T-helper 2 cell treated with Interferon-gamma antibody and Interleukin-4, amounts not matched to agents 5 μg/mL and 100 μg/mL, for 36 hours (primary cell): ENCODE data around the gene SCO2.
A peak's percentile ranks its signal among the peaks of the same experiment; 100 is the strongest.

ENCODE experiments used
- DNase-seq: peaks from one replicate; pipeline ENCODE4 v3.0.0; 2021; ENCODE audit warnings: low spot score
- H3K27ac Mint-ChIP-seq: one replicate; pipeline ENCODE4 v1.8.0; 2021; ENCODE audit warnings: mild to moderate bottlenecking, mixed read lengths
- H3K27me3 Mint-ChIP-seq: one replicate; pipeline ENCODE4 v1.8.0; 2021; ENCODE audit warnings: low read depth, mixed read lengths
- H3K36me3 Mint-ChIP-seq: one replicate; pipeline ENCODE4 v1.8.0; 2021; ENCODE audit warnings: low read depth, mixed read lengths
- H3K4me1 Mint-ChIP-seq: one replicate; pipeline ENCODE4 v1.8.0; 2021; ENCODE audit warnings: low read depth, mixed read lengths
- H3K4me3 Mint-ChIP-seq: one replicate; pipeline ENCODE4 v1.8.0; 2022; ENCODE audit warnings: mild to moderate bottlenecking, moderate library complexity, mixed read lengths
- H3K9me3 Mint-ChIP-seq: one replicate; pipeline ENCODE4 v1.8.0; 2021; ENCODE audit warnings: mixed read lengths

SCO2 gene, protein sequence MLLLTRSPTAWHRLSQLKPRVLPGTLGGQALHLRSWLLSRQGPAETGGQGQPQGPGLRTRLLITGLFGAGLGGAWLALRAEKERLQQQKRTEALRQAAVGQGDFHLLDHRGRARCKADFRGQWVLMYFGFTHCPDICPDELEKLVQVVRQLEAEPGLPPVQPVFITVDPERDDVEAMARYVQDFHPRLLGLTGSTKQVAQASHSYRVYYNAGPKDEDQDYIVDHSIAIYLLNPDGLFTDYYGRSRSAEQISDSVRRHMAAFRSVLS

DNA sequence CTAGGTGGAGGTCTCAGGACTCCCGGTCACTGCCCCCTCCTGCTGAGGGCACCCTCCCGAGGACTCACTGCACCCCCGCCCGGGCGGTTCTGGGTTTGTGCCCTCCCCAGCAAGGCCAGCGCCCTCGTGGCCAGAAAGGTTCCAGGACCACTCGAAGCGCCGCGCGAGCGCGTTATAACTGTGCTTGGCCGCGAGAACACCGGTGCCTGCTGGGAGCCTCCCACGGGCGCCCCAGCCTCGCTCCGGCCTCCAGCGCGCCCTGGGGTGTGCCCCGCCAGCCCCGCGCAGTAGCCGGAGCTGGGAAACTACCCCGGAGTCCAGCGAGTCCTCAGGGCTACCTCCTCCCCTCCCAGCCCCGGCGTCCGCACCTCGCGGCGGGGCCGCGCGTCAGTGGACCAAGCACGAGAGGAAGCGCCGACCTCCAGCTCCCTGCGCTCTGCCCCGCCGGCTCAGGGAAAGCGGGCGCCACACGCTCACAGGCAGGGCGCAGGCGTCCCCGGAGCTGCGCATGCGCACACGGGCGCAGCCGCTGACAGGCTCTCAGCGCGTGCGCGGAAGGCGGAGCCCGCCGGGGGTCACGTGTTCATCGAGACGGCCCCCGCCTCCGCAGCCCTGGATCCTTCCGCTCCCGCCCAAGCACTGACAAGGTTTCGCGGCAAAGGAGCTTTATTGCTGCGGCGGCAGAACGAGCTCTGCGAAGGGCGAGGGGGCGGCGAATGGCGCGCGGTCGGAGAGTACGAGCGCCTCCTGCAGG, at the start of gene SCO2:
SCO2 (minus strand) TSS at position 495 of the 754 bp plus-strand sequence. CDS start 1,187 bp downstream, outside the sequence.
- Mint-ChIP-seq H3K4me1 (peaks cover 28% of the 10 kb centered on the region), H3K36me3 (peaks cover 27% of the 10 kb centered on the region), H3K27me3 (no peaks in the 10 kb centered on the region), H3K27ac (peak within 1 kb of the TSS; percentile 92), H3K9me3 (no peaks in the 10 kb centered on the region), H3K4me3 (peak within 1 kb of the TSS; percentile 96)
- DNase-seq = peak; percentile 99

DNA sequence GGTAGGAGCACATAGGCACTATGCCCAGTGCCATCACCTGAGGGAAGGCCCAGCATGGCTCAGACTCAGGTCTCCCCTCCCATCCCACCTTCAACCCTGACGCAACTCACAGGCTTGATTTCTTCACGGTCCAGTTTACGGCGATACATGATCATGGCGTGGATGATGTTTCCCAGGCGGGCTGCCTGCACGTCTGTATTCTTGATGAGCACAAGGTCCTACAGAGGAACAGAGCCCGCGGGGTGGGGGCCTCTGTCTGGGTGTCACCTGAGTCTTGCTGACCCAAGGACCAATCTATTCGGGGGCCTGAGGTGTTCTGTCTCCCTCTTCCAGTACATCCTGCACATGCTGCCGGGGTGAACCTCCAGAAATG, 49.0 kb upstream of the SCO2 start:
- no peak overlapping the region for H3K4me3 Mint-ChIP-seq
- peaks cover 33% of the 10 kb centered on the region for H3K36me3 Mint-ChIP-seq
- peaks cover 3% of the 10 kb centered on the region for H3K4me1 Mint-ChIP-seq
- no peak for DNase-seq
- no peaks in the 10 kb centered on the region for H3K27me3 Mint-ChIP-seq
- H3K9me3 Mint-ChIP-seq = no peaks in the 10 kb centered on the region
- no peak overlapping the region for H3K27ac Mint-ChIP-seq

DNA sequence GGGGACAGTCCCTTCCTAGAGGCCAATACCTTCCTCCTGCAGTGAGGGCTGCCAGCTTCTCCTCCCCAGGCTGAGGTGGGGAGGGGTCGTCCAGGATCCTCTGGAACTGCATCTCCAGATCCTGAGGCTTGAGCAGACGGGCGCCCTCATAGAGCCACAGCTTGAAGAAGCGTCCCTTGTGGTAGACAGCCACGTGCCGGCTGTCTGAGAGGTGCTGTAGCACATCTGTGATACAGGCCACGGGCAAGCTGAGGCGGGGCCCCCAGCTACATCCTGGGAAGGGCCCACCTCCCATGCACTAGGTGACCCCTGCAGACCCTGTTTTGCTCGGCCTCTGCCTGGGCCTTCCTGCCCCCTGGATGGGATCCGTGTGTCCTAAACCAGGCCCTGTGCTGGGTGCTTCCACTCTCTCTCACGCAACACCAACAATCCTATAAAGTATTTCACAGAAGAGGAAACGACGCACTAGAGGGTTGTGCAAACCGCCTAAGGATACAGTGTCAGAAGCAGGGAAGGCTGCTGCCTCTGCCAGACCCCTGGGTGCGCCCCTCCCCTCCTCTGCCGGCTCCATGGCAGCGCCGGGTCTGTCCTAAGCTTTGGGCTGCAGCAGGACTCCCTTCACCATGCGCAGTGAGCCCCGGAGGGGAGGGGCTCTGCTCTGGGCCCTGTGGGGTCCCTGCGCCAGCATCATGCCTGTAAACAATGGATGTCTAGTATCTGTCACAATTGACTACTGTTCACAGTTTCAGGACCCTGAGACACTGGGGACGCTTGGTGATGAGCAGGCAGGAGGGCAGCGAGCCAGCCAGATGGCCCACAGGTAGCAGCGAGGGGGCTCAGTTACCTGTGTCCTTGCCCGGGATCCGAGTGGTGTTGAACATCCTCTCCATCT, 48.3 kb upstream of the SCO2 start:
- H3K36me3 Mint-ChIP-seq = peaks cover 32% of the 10 kb centered on the region
- DNase-seq = no peak
- H3K9me3 Mint-ChIP-seq = no peaks in the 10 kb centered on the region
- H3K27me3 Mint-ChIP-seq = no peaks in the 10 kb centered on the region
- no peak overlapping the region for H3K4me3 Mint-ChIP-seq
- peaks cover 3% of the 10 kb centered on the region for H3K4me1 Mint-ChIP-seq
- H3K27ac Mint-ChIP-seq = no peak overlapping the region

DNA sequence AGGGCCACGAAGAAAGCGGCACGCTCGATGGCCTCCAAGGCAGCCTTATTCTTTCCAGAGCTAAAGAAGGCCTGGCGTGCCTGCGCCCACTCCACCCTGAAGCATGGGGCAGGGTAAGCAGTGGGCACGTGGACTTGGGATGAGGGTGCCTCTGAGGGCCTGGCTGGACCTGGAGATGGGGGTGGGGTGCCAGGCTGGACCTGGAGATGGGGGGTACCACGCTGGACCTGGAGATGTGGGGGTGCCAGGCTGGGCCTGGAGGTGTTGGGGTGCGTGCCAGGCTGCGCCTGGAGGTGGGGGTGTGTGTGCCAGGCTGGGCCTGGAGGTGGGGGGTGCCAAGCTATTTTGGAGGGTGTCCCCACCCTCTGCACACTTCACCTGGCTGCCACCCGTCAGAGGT, 47.6 kb upstream of the SCO2 start:
- Mint-ChIP-seq H3K27ac (no peak overlapping the region), H3K36me3 (peaks cover 33% of the 10 kb centered on the region), H3K4me3 (no peak overlapping the region), H3K27me3 (no peaks in the 10 kb centered on the region), H3K4me1 (peaks cover 3% of the 10 kb centered on the region), H3K9me3 (no peaks in the 10 kb centered on the region)
- no peak for DNase-seq

DNA sequence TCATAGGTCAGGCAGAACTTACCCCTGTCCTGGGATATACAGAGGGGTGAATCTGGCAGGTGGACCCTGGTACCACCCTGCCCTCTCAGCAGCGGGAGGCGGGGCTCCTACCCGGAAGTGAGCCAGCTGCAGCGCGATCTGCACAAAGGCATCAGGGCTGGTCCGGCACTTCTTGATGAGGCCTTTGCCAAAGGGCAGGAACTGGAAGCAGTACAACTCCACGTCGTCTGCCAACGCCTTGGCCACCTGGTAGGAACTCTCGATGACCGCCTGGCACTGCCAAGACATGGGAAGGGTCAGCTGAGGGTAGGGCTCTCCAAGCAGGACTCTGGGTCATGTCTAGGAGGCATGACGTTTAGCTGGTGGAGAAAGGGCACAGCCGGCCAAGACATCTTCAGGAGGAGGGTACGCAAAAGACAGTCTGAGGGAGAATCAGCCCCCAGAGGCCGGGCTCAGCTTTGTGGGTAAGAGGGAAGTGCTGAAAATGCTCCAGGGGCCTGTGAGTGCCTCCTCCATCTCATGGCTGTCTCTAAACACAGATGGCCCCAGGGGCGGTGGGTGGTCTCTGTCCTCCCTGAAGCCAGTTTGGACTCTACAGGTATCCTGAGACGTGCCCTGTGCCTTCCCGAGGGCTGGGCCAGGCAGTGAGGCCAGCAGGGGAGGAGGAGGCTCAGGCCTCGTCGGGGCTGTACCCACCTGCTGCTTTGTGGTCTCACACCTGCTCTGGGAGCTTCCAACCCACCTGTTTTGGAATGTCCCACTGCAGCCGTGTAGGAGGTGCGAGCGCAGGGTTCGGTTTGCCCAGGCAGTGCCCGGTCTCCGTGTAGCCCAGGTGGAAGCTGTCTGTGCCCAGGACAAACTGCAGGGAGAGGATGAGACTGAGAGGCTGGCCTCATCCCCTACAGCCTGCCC, 46.1 kb upstream of the SCO2 start:
- peaks cover 29% of the 10 kb centered on the region for H3K36me3 Mint-ChIP-seq
- no peak for DNase-seq
- H3K4me3 Mint-ChIP-seq = no peak overlapping the region
- no peaks in the 10 kb centered on the region for H3K9me3 Mint-ChIP-seq
- no peak overlapping the region for H3K27ac Mint-ChIP-seq
- H3K27me3 Mint-ChIP-seq = no peaks in the 10 kb centered on the region
- no peaks in the 10 kb centered on the region for H3K4me1 Mint-ChIP-seq

DNA sequence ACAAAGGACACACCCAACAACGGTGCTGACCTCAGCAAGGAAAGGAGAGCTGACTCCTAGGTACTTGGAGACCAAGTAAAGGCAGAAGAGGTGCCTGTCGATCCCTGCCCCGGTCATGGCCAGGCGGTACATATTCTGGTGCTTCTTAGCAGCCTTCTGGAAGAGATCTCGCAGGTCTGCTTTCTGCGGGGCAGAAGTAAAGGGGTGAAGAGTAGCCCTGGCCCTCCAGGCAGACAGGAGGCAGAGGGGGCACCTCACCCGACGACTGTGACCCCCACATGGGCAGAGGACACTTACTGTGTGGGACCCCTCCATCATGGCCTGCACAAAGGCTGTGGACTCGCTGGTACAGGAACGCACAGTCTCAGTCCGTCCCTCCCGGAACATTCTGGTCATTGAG, 45.5 kb upstream of the SCO2 start:
- Mint-ChIP-seq H3K4me1 (no peaks in the 10 kb centered on the region), H3K27ac (no peak overlapping the region), H3K27me3 (no peaks in the 10 kb centered on the region), H3K4me3 (no peak overlapping the region), H3K9me3 (no peaks in the 10 kb centered on the region), H3K36me3 (peaks cover 29% of the 10 kb centered on the region)
- no peak for DNase-seq

DNA sequence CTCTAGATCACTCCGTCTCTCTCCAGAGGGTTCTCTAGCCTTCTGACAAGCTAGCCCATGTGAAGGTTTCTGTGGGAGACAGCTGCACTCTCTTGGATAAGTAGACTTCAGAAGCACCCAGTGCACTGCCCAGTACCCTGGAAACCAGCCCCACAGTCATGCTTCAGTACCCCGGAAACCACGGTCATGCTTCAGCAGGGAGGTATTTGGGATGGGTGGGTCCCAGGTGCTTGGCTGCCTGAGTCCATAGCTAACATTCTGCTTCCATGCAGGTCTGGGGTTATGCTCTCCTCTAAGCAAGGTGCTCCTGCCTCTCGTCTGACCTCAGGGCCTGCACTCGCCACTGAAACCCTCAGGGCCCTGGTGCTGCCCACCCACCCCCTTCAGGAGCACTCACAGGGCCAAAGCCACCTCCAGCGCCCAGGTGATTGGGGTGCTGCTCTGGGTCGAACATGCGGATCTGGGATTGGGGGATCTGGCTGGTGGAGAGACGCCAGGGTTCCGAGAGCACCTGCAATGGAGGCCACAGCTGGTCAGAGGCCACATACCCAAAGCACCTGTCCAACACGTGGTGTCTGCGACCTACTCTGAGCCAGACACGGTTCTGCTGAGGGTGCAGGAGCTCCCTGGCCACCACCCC, 44.6 kb upstream of the SCO2 start:
- DNase-seq = no peak
- no peak overlapping the region for H3K27ac Mint-ChIP-seq
- peaks cover 29% of the 10 kb centered on the region for H3K36me3 Mint-ChIP-seq
- H3K4me1 Mint-ChIP-seq = no peaks in the 10 kb centered on the region
- no peaks in the 10 kb centered on the region for H3K9me3 Mint-ChIP-seq
- H3K4me3 Mint-ChIP-seq = no peak overlapping the region
- no peaks in the 10 kb centered on the region for H3K27me3 Mint-ChIP-seq

DNA sequence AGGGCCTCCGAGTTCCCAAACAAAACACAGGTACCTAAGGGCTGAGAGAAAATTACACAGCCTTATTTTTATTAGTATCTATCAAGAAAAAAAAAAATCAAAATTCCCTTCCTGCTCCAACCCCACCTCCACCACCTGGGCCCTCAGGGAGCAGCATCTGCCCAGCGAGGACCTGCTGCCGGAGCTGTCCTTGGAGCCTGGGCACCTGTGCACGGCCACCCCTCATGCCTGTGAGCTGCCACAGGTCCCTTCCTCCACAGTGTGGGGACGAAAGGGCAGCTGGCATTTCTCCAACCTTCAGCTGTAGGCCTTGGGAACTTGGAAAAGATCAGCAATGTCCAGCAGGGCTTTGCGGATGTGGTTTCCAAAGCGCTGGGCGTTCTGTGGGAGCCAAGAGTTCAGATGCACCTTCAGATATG, 43.7 kb upstream of the SCO2 start:
- DNase-seq = no peak
- no peaks in the 10 kb centered on the region for H3K9me3 Mint-ChIP-seq
- no peaks in the 10 kb centered on the region for H3K27me3 Mint-ChIP-seq
- no peak overlapping the region for H3K27ac Mint-ChIP-seq
- H3K4me3 Mint-ChIP-seq = no peak overlapping the region
- H3K4me1 Mint-ChIP-seq = no peaks in the 10 kb centered on the region
- H3K36me3 Mint-ChIP-seq = peaks cover 26% of the 10 kb centered on the region

DNA sequence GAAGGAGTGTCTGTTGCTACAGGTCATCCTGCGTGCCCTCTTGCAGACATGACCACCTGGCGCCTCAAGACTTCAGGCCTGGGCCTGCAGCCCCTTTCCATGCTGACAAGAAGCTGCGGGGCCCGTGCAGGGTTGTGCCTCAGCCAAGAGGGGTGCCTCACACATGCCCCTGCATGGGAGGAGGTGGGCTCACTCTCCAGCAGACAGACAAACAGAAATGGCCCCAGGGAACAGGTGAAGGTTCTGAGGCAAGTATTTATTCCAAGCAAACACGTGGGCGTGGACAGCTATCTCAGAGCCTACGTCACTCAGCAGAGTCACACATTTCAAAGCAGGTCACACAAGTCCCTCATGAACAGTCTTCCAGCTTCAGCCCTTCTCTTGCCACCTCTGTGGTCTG, 43.2 kb upstream of the SCO2 start:
- peaks cover 25% of the 10 kb centered on the region for H3K36me3 Mint-ChIP-seq
- DNase-seq = no peak
- peaks cover 3% of the 10 kb centered on the region for H3K4me1 Mint-ChIP-seq
- no peaks in the 10 kb centered on the region for H3K9me3 Mint-ChIP-seq
- no peak overlapping the region for H3K27ac Mint-ChIP-seq
- peaks cover under 1% of the 10 kb centered on the region for H3K27me3 Mint-ChIP-seq
- no peak overlapping the region for H3K4me3 Mint-ChIP-seq

DNA sequence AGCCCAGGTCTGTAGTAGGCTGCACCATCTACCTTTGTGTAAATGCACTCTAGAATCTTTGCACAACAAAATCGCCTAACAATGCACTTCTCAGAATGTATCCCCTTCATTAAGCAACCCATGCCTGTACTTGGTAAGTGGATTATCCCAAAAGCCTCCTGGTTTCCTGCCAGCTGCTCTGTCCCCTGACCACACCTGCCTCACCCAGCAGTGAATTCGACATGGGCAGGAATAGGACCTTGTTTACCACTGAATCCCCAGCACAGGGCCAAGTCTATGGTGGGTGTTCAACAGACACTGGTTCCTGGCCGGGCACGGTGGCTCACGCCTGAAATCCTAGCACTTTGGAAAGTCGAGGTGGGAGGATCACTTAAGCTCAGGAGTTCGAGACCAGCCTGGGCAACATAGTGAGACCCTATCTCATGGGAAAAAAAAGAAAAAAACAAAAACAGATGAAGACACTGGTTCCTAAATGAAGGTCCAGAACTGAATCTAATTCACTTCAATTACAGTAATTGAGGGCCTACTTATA, 42.4 kb upstream of the SCO2 start:
- Mint-ChIP-seq H3K4me3 (no peak overlapping the region), H3K36me3 (peaks cover 25% of the 10 kb centered on the region), H3K27me3 (peaks cover 9% of the 10 kb centered on the region), H3K9me3 (no peaks in the 10 kb centered on the region), H3K4me1 (peaks cover 11% of the 10 kb centered on the region), H3K27ac (no peak overlapping the region)
- no peak for DNase-seq

DNA sequence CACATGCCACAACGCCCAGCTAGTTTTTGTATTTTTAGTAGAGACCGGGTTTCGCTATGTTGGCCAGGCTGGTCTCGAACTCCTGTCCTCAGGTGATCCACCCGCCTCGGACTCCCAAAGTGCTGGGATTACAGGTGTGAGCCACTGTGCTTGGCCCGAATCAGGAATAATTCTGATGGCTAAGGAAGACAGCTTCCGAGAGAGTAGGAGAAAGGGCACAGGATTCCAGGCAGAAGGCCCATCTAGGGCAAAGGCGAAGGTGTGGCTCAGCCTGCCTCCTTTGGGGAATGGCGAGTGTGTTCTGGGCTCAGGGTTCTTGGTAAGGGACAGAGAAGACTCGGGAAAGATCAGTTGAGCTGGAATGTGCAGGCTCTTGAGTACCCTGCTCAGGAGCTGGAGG, 38.9 kb upstream of the SCO2 start:
- peaks cover 7% of the 10 kb centered on the region for H3K36me3 Mint-ChIP-seq
- peaks cover 19% of the 10 kb centered on the region for H3K4me1 Mint-ChIP-seq
- no peak for DNase-seq
- peaks cover 17% of the 10 kb centered on the region for H3K27me3 Mint-ChIP-seq
- no peak overlapping the region for H3K27ac Mint-ChIP-seq
- H3K4me3 Mint-ChIP-seq = no peak overlapping the region
- H3K9me3 Mint-ChIP-seq = no peaks in the 10 kb centered on the region

DNA sequence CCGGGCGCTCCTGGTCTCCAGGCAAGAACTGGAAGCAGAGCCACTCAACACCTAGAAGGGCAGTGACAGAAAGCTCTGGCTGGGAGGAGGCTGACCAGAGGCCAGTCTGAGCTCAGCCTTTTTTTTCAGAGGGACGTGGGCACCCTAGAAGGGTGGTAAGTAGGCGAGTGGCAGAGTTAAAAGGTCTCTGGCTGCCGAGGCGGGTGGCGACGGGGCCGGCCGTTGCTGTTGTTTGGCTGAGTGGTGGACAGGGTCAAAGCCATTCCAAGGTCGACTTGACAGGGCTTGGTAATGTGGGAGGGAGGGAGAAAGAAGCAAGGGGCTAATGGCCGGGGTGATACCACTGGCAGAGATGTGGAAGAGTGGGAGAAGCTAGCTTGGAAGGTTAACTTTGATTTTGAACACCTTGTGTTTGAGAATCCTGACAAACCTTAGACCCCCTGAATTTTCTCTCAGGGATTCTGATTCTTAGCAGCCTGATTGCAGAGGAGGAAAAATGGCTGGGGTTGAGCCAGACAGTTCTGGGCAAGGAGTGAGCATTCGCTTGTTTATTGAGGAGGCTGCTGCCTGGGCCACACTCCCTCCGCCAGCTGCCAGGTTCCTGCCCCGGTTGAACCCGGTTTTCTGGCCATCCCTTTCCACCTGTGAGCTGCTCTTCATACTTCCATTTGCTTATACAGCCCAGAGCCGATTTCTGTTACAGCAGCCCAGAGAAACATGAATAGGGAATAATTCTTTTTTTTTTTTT, 38.2 kb upstream of the SCO2 start:
- H3K9me3 Mint-ChIP-seq = no peaks in the 10 kb centered on the region
- H3K4me3 Mint-ChIP-seq = peak overlapping the region; percentile 88
- H3K27me3 Mint-ChIP-seq = peaks cover 22% of the 10 kb centered on the region
- peak overlapping the region; percentile 67 for H3K27ac Mint-ChIP-seq
- no peak for DNase-seq
- H3K4me1 Mint-ChIP-seq = peaks cover 19% of the 10 kb centered on the region
- peaks cover 6% of the 10 kb centered on the region for H3K36me3 Mint-ChIP-seq
